Right lobe of liver (tissue), 4 donors: ENCODE results near the gene APIP.

Experiments
- CTCF ChIP-seq, 4 donors: fragments of 200-600 bp in 3 of 4; fragments of 450-650 bp in 1 of 4; IDR thresholded peaks; one replicate each; pipeline versions ENCODE4 v1.5.1 to v1.8.0; 2016 to 2022; ENCODE audit warnings: antibody characterized with exemption in 4 of 4, mild to moderate bottlenecking in 2 of 4
- POLR2A ChIP-seq: fragments of 450-650 bp; IDR thresholded peaks from one replicate; pipeline ENCODE4 v1.6.1; 2017; ENCODE audit warnings: antibody characterized with exemption, mild to moderate bottlenecking
- donor health status: DM: no; HTN: no; CAD: no.
- donor health status: DM: no; HTN: no; CAD: no.
- donor health status: DM: no; HTN: yes; CAD: no.

GRCh38 chr11:34891611-34892010 is 24.6 kb downstream of the APIP start:
- TF ChIP-seq CTCF (IDR thresholded peaks at IDR 0.05) (no peak), POLR2A (no peak)
